ENCODE results near the gene RAPGEF1. TPM values are rescaled to one million over a fixed set of nuclear protein-coding genes. Genes with fewer than 3 reads are reported as not detected.
"Not testable (repeated sequence)": the region's sequence is repeated elsewhere in the genome, so short reads cannot be mapped to it uniquely, and the experiment has no call there.

The RAPGEF1 gene
- total and polyA plus RNA-seq, 2 experiments from 2014 or later = 26.2 to 29.7 TPM

GRCh38 chr9:131667576-131667975 lies 72.3 kb downstream of the RAPGEF1 start:
- no peak overlapping the region for H2AFZ ChIP-seq
- H3K4me2 ChIP-seq = no peak overlapping the region
- H3K4me1 ChIP-seq (ENCODE audit: insufficient read depth) = peaks cover 28% of the 10 kb centered on the region
- peaks cover 15% of the 10 kb centered on the region for H4K20me1 ChIP-seq (ENCODE audit: insufficient read depth, poor library complexity, severe bottlenecking)
- peaks cover 92% of the 10 kb centered on the region for H3K79me2 ChIP-seq
- peak overlapping the region; percentile 38 for H3K27ac ChIP-seq
- WGBS (ENCODE audit: low lambda C conversion rate, missing lambda C conversion rate) = 81% methylated on average over 7 of the region's 7 CpGs
- DNase-seq (ENCODE audit: low spot score) = no peak
- no peaks in the 10 kb centered on the region for H3K9me3 ChIP-seq (ENCODE audit: low read depth)
- no peak overlapping the region for H3K4me3 ChIP-seq
- H3K36me3 ChIP-seq (replicated peaks; ENCODE audit: insufficient read depth, low read depth) = no peaks in the 10 kb centered on the region
- H3K9me2 ChIP-seq (replicated peaks; ENCODE audit: insufficient read depth) = no peaks in the 10 kb centered on the region
- H3K27me3 ChIP-seq = no peaks in the 10 kb centered on the region
- no peak for TF ChIP-seq EZH2phosphoT487 (IDR thresholded peaks at IDR 0.05; ENCODE audit: low read depth, severe bottlenecking, unreplicated experiment)
- TF ChIP-seq, protein P1, sequence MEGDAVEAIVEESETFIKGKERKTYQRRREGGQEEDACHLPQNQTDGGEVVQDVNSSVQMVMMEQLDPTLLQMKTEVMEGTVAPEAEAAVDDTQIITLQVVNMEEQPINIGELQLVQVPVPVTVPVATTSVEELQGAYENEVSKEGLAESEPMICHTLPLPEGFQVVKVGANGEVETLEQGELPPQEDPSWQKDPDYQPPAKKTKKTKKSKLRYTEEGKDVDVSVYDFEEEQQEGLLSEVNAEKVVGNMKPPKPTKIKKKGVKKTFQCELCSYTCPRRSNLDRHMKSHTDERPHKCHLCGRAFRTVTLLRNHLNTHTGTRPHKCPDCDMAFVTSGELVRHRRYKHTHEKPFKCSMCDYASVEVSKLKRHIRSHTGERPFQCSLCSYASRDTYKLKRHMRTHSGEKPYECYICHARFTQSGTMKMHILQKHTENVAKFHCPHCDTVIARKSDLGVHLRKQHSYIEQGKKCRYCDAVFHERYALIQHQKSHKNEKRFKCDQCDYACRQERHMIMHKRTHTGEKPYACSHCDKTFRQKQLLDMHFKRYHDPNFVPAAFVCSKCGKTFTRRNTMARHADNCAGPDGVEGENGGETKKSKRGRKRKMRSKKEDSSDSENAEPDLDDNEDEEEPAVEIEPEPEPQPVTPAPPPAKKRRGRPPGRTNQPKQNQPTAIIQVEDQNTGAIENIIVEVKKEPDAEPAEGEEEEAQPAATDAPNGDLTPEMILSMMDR (IDR thresholded peaks at IDR 0.05; ENCODE audit: poor library complexity) = no peak
- TF ChIP-seq EZH2 (IDR thresholded peaks at IDR 0.05; ENCODE audit: borderline replicate concordance) = no peak

GRCh38 chr9:131666774-131667173 lies 73.1 kb downstream of the RAPGEF1 start:
- no peak overlapping the region for H2AFZ ChIP-seq
- no peak for DNase-seq (ENCODE audit: low spot score)
- peaks cover 28% of the 10 kb centered on the region for H3K4me1 ChIP-seq (ENCODE audit: insufficient read depth)
- no peaks in the 10 kb centered on the region for H3K9me2 ChIP-seq (replicated peaks; ENCODE audit: insufficient read depth)
- H3K4me2 ChIP-seq = no peak overlapping the region
- TF ChIP-seq EZH2 (IDR thresholded peaks at IDR 0.05; ENCODE audit: borderline replicate concordance) = no peak
- TF ChIP-seq, protein P1 (IDR thresholded peaks at IDR 0.05; ENCODE audit: poor library complexity) = no peak
- TF ChIP-seq EZH2phosphoT487 (IDR thresholded peaks at IDR 0.05; ENCODE audit: low read depth, severe bottlenecking, unreplicated experiment) = no peak
- H3K79me2 ChIP-seq = peaks cover 92% of the 10 kb centered on the region
- 99% methylated on average over 8 of the region's 8 CpGs for WGBS (ENCODE audit: low lambda C conversion rate, missing lambda C conversion rate)
- no peak overlapping the region for H3K27ac ChIP-seq
- H4K20me1 ChIP-seq (ENCODE audit: insufficient read depth, poor library complexity, severe bottlenecking) = peaks cover 15% of the 10 kb centered on the region
- H3K9me3 ChIP-seq (ENCODE audit: low read depth) = no peaks in the 10 kb centered on the region
- no peaks in the 10 kb centered on the region for H3K27me3 ChIP-seq
- no peaks in the 10 kb centered on the region for H3K36me3 ChIP-seq (replicated peaks; ENCODE audit: insufficient read depth, low read depth)
- no peak overlapping the region for H3K4me3 ChIP-seq

GRCh38 chr9:131666029-131666428 lies 73.8 kb downstream of the RAPGEF1 start:
- Histone ChIP-seq H3K4me3 (no peak overlapping the region), H3K27ac (no peak overlapping the region), H2AFZ (no peak overlapping the region), H3K9me2 (replicated peaks; ENCODE audit: insufficient read depth) (no peaks in the 10 kb centered on the region), H4K20me1 (ENCODE audit: insufficient read depth, poor library complexity, severe bottlenecking) (peaks cover 15% of the 10 kb centered on the region), H3K36me3 (replicated peaks; ENCODE audit: insufficient read depth, low read depth) (no peaks in the 10 kb centered on the region), H3K4me1 (ENCODE audit: insufficient read depth) (peaks cover 25% of the 10 kb centered on the region), H3K79me2 (peaks cover 89% of the 10 kb centered on the region), H3K4me2 (no peak overlapping the region), H3K27me3 (no peaks in the 10 kb centered on the region), H3K9me3 (ENCODE audit: low read depth) (no peaks in the 10 kb centered on the region)
- DNase-seq (ENCODE audit: low spot score) = no peak
- 84% methylated on average over 4 of the region's 4 CpGs for WGBS (ENCODE audit: low lambda C conversion rate, missing lambda C conversion rate)
- TF ChIP-seq, protein P1 (IDR thresholded peaks at IDR 0.05; ENCODE audit: poor library complexity) = no peak
- no peak for TF ChIP-seq EZH2 (IDR thresholded peaks at IDR 0.05; ENCODE audit: borderline replicate concordance)
- no peak for TF ChIP-seq EZH2phosphoT487 (IDR thresholded peaks at IDR 0.05; ENCODE audit: low read depth, severe bottlenecking, unreplicated experiment)

DNA sequence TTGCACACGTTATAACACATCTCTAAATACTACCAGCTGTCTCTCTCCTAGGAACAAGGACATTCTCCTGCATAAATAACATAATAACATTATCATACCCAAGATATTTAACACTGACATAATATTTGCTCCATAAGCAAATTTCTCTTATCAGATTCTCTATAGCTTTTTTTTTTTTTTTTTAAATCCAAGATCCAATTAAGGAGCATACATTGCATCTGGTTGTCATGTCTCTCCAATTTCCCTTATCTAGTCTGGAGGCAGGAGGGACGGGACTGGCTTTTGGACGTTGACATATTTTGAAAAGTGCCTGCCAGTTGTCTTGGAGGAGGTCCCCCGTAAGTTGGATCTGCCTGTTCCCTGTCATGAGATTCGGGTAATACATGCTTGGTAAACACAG lies 76.6 kb downstream of the RAPGEF1 start:
- H3K9me2 ChIP-seq (replicated peaks; ENCODE audit: insufficient read depth) = no peaks in the 10 kb centered on the region
- WGBS (ENCODE audit: low lambda C conversion rate, missing lambda C conversion rate) = 82% methylated on average over 5 of the region's 5 CpGs
- DNase-seq (ENCODE audit: low spot score) = no peak
- no peaks in the 10 kb centered on the region for H3K27me3 ChIP-seq
- no peak overlapping the region for H3K4me3 ChIP-seq
- no peak overlapping the region for H3K27ac ChIP-seq
- H3K9me3 ChIP-seq (ENCODE audit: low read depth) = no peaks in the 10 kb centered on the region
- H4K20me1 ChIP-seq (ENCODE audit: insufficient read depth, poor library complexity, severe bottlenecking) = peaks cover 5% of the 10 kb centered on the region
- H3K4me2 ChIP-seq = no peak overlapping the region
- H3K4me1 ChIP-seq (ENCODE audit: insufficient read depth) = peaks cover 11% of the 10 kb centered on the region
- H3K36me3 ChIP-seq (replicated peaks; ENCODE audit: insufficient read depth, low read depth) = no peaks in the 10 kb centered on the region
- no peak for TF ChIP-seq EZH2phosphoT487 (IDR thresholded peaks at IDR 0.05; ENCODE audit: low read depth, severe bottlenecking, unreplicated experiment)
- TF ChIP-seq, protein P1 (IDR thresholded peaks at IDR 0.05; ENCODE audit: poor library complexity) = no peak
- no peak for TF ChIP-seq EZH2 (IDR thresholded peaks at IDR 0.05; ENCODE audit: borderline replicate concordance)
- H3K79me2 ChIP-seq = peaks cover 90% of the 10 kb centered on the region
- H2AFZ ChIP-seq = no peak overlapping the region

- peaks cover 17% of the 10 kb centered on the region for H3K4me1 ChIP-seq (ENCODE audit: insufficient read depth)
- H3K79me2 ChIP-seq = peaks cover 88% of the 10 kb centered on the region
- not testable (repeated sequence) for H3K27me3 ChIP-seq; H3K4me2 ChIP-seq; H3K9me2 ChIP-seq (replicated peaks; ENCODE audit: insufficient read depth); H3K27ac ChIP-seq; H3K4me3 ChIP-seq; H4K20me1 ChIP-seq (ENCODE audit: insufficient read depth, poor library complexity, severe bottlenecking); H2AFZ ChIP-seq; H3K9me3 ChIP-seq (ENCODE audit: low read depth); DNase-seq (ENCODE audit: low spot score); H3K36me3 ChIP-seq (replicated peaks; ENCODE audit: insufficient read depth, low read depth)
- WGBS (ENCODE audit: low lambda C conversion rate, missing lambda C conversion rate) = 89% methylated on average over 4 of the region's 4 CpGs
Measured at GRCh38 chr9:131662289-131662621, 77.6 kb downstream of the RAPGEF1 start.

All from hepatocyte (in vitro differentiated cells).